GM23248 (cell line): ENCODE measurements around the gene HEMK1. TPM values are rescaled to one million over a fixed set of nuclear protein-coding genes. Genes with fewer than 3 reads are reported as not detected.

Source experiments
- DNase-seq: peaks from one replicate; pipeline ENCODE4 v3.0.0-alpha.2; 2015
- H2AFZ ChIP-seq: fragments of 200-600 bp; sonication (generic); 2 replicates; pipeline ENCODE4 v1.6.1; 2016; ENCODE audit warnings: antibody characterized with exemption
- H3F3A ChIP-seq: fragments of 200-600 bp; sonication (generic); 2 replicates; pipeline ENCODE4 v1.6.1; 2016; ENCODE audit warnings: mild to moderate bottlenecking, antibody characterized with exemption, mixed run types; ENCODE audit not compliant: insufficient read depth
- H3K27ac ChIP-seq: fragments of 200-600 bp; sonication (generic); 2 replicates; pipeline ENCODE4 v1.5.1; 2016; ENCODE audit warnings: mild to moderate bottlenecking
- H3K27me3 ChIP-seq: fragments of 200-600 bp; sonication (generic); replicated peaks from 2 replicates; pipeline ENCODE4 v1.6.1; 2016; ENCODE audit warnings: mild to moderate bottlenecking; ENCODE audit not compliant: insufficient read depth
- H3K36me3 ChIP-seq: fragments of 200-600 bp; sonication (generic); 2 replicates; pipeline ENCODE4 v1.6.1; 2016; ENCODE audit warnings: low read depth, mild to moderate bottlenecking
- H3K4me1 ChIP-seq: fragments of 200-600 bp; sonication (generic); 2 replicates; pipeline ENCODE4 v1.6.1; 2016; ENCODE audit warnings: mild to moderate bottlenecking; ENCODE audit not compliant: insufficient read depth
- H3K4me2 ChIP-seq: fragments of 200-600 bp; sonication (generic); one replicate; pipeline ENCODE4 v1.6.1; 2016; ENCODE audit warnings: mild to moderate bottlenecking; ENCODE audit not compliant: unreplicated experiment
- H3K4me3 ChIP-seq: fragments of 200-600 bp; sonication (generic); 2 replicates; pipeline ENCODE4 v1.5.1; 2016; ENCODE audit warnings: mild to moderate bottlenecking
- H3K79me2 ChIP-seq: fragments of 200-600 bp; sonication (generic); 2 replicates; pipeline ENCODE4 v1.6.1; 2016; ENCODE audit warnings: mild to moderate bottlenecking; ENCODE audit not compliant: insufficient read depth
- H3K9ac ChIP-seq: fragments of 200-600 bp; sonication (generic); 2 replicates; pipeline ENCODE4 v1.6.1; 2016; ENCODE audit warnings: mild to moderate bottlenecking
- H3K9me2 ChIP-seq: fragments of 200-600 bp; sonication (generic); 2 replicates; pipeline ENCODE4 v1.6.1; 2016; ENCODE audit warnings: mixed run types, mild to moderate bottlenecking, moderate library complexity; ENCODE audit not compliant: insufficient read depth
- H3K9me3 ChIP-seq: fragments of 200-600 bp; sonication (generic); one replicate; pipeline ENCODE4 v1.6.1; 2017; ENCODE audit warnings: low read depth
- H4K20me1 ChIP-seq: fragments of 200-600 bp; sonication (generic); 2 replicates; pipeline ENCODE4 v1.6.0; 2016; ENCODE audit not compliant: insufficient read depth
- EZH2 ChIP-seq: fragments of 200-600 bp; sonication (generic); IDR thresholded peaks from 2 replicates; pipeline ENCODE4 v1.6.1; 2018; ENCODE audit warnings: antibody characterized with exemption, mild to moderate bottlenecking; ENCODE audit not compliant: insufficient read depth, poor library complexity, severe bottlenecking
- EZH2phosphoT487 ChIP-seq: fragments of 200-600 bp; sonication (generic); IDR thresholded peaks from 2 replicates; pipeline ENCODE4 v1.6.1; 2018; ENCODE audit warnings: antibody characterized with exemption, moderate library complexity, mild to moderate bottlenecking, low read depth; ENCODE audit not compliant: insufficient read depth
- WGBS, 2 experiments: methylation state at CpG; one replicate each; pipeline ENCODE4 v1.1.6; 2015 to 2017; ENCODE audit warnings: low lambda C conversion rate in 2 of 2, low coverage in 1 of 2; ENCODE audit errors: missing lambda C conversion rate in 2 of 2; 5-methylcytosine and 5-hydroxymethylcytosine counted together
- in situ Hi-C: fragments of 300-500 bp; cut with MboI; formaldehyde crosslinking; loops from 2 replicates; pipeline ENCODE4 v1.15.0; 2020
- polyA plus RNA-seq: library from polyadenylated mRNA; unstranded; fragments of >200 nt; fragmentation: Nextera tagmentation; extraction: Ambion mirVana; gene quantifications from 2 replicates; pipeline ENCODE4 v1.2.1, GENCODE V29; 2016
- total RNA-seq: library from RNA; depleted of rRNA; stranded (reverse); fragments of >200 nt; shearing (Covaris generic); gene quantifications from 2 replicates; pipeline ENCODE4 v1.2.3, GENCODE V29; 2014

Gene HEMK1
- total and polyA plus RNA-seq, 2 experiments from 2014 or later, result 15.8 to 17.3 TPM

- H3K36me3 ChIP-seq, result no peaks in the 10 kb centered on the region
- H3K27me3 ChIP-seq, result no peaks in the 10 kb centered on the region
- H3K79me2 ChIP-seq, result peaks cover 34% of the 10 kb centered on the region
- peak overlapping the region; percentile 84 for H3K4me3 ChIP-seq
- no peaks in the 10 kb centered on the region for H4K20me1 ChIP-seq
- no peaks in the 10 kb centered on the region for H3K9me2 ChIP-seq
- H3K9ac ChIP-seq, result peak overlapping the region; percentile 35
- in situ Hi-C loops, result no loop called here
- peak overlapping the region; percentile 99 for H3K4me2 ChIP-seq
- H3K9me3 ChIP-seq, result no peaks in the 10 kb centered on the region
- TF ChIP-seq EZH2phosphoT487 (no peak), EZH2 (no peak)
- no peak overlapping the region; the same call in 1 of the 2 replicates for H3K27ac ChIP-seq
- no peaks in the 10 kb centered on the region; the same call in 1 of the 2 replicates for H3F3A ChIP-seq
- peak overlapping the region; percentile 94 for H2AFZ ChIP-seq
- peaks cover 20% of the 10 kb centered on the region for H3K4me1 ChIP-seq
- peak; percentile 92 for DNase-seq
- 0 to 2% methylated on average over 24 of the region's 24 CpGs for WGBS, 2 experiments
Measured at GRCh38 chr3:50616003-50616769, 46.9 kb downstream of the HEMK1 start.

DNA sequence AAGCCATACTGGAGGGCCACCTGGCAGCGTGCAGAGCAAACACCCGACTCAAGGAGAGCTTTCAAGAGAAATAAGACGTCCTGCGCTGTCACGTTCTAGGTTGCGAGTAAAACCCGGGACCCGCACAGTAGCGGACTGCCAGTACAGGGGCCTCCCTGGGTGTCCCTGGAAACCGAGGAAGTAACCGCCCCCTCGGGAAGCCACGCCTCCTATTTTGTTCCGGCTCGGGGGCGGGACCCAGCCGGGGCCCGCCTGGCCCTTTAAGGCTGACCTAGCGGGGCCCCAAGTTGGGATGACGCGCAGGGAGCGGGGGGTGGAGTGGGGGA lies 47.4 kb downstream of the HEMK1 start:
- Histone ChIP-seq H3K27ac (no peak overlapping the region; the same call in 1 of the 2 replicates), H3K4me3 (peak overlapping the region; percentile 84)

GRCh38 chr3:50617096-50617791 lies 47.9 kb downstream of the HEMK1 start, which contains the start of gene MAPKAPK3:
Gene MAPKAPK3, plus strand, starts transcription at chr3:50617151. Its CDS starts 415 bp downstream, at chr3:50617566.
- TF ChIP-seq EZH2phosphoT487, result no peak
- no peak for TF ChIP-seq EZH2
- H3K9me2 ChIP-seq, result no peaks in the 10 kb centered on the region
- peak; percentile 56 for DNase-seq
- H3K79me2 ChIP-seq, result peaks cover 34% of the 10 kb centered on the region
- H3K9me3 ChIP-seq, result no peaks in the 10 kb centered on the region
- H3F3A ChIP-seq, result no peaks in the 10 kb centered on the region; the same call in 1 of the 2 replicates
- H3K4me2 ChIP-seq, result peak within 1 kb of the TSS; percentile 99
- in situ Hi-C loops, result no loop called here
- peaks cover 21% of the 10 kb centered on the region for H3K4me1 ChIP-seq
- H3K27me3 ChIP-seq, result no peaks in the 10 kb centered on the region
- H4K20me1 ChIP-seq, result no peaks in the 10 kb centered on the region
- H3K27ac ChIP-seq, result peak within 1 kb of the TSS; percentile 47
- H2AFZ ChIP-seq, result peak within 1 kb of the TSS; percentile 94
- no peaks in the 10 kb centered on the region for H3K36me3 ChIP-seq
- WGBS, 2 experiments, result 0 to 1% methylated on average over 43 of the region's 58 CpGs
- peak within 1 kb of the TSS; percentile 90 for H3K9ac ChIP-seq
- H3K4me3 ChIP-seq, result peak within 1 kb of the TSS; percentile 84

More for the DNA sequence above, 47.4 kb downstream of the HEMK1 start:
- Histone ChIP-seq H3K27me3 (no peaks in the 10 kb centered on the region), H3K9me3 (no peaks in the 10 kb centered on the region), H4K20me1 (no peaks in the 10 kb centered on the region), H3K36me3 (no peaks in the 10 kb centered on the region), H3K9me2 (no peaks in the 10 kb centered on the region), H3K4me2 (peak overlapping the region; percentile 99), H2AFZ (peak overlapping the region; percentile 94), H3K79me2 (peaks cover 34% of the 10 kb centered on the region), H3K9ac (peak overlapping the region; percentile 35), H3F3A (no peaks in the 10 kb centered on the region; the same call in 1 of the 2 replicates), H3K4me1 (peaks cover 21% of the 10 kb centered on the region)
- TF ChIP-seq EZH2 (no peak), EZH2phosphoT487 (no peak)
- in situ Hi-C loops, result no loop called here
- DNase-seq, result peak; percentile 95
- 0 to 2% methylated on average over 21 to 22 of the region's 22 CpGs for WGBS, 2 experiments

- WGBS, 2 experiments, result 65 to 68% methylated on average over 6 of the region's 6 CpGs
- in situ Hi-C loops, result no loop called here
Measured at GRCh38 chr3:50617911-50618481, 48.7 kb downstream of the HEMK1 start.

More at GRCh38 chr3:50617911-50618481, 48.7 kb downstream of the HEMK1 start:
- Histone ChIP-seq H3K4me2 (peak overlapping the region; percentile 99), H2AFZ (peak overlapping the region; percentile 85), H3K27me3 (no peaks in the 10 kb centered on the region), H4K20me1 (no peaks in the 10 kb centered on the region), H3K79me2 (peaks cover 34% of the 10 kb centered on the region), H3F3A (no peaks in the 10 kb centered on the region; the same call in 1 of the 2 replicates), H3K4me3 (peak overlapping the region; percentile 84), H3K4me1 (peaks cover 21% of the 10 kb centered on the region), H3K9me2 (no peaks in the 10 kb centered on the region), H3K36me3 (no peaks in the 10 kb centered on the region), H3K27ac (no peak overlapping the region), H3K9me3 (no peaks in the 10 kb centered on the region), H3K9ac (peak overlapping the region; percentile 90)
- peak; percentile 51 for DNase-seq
- TF ChIP-seq EZH2 (no peak), EZH2phosphoT487 (no peak)
